Measurements from ENCODE around the gene ATOX1. TPM values are rescaled to one million over a fixed set of nuclear protein-coding genes. Genes with fewer than 3 reads are reported as not detected.
A peak's percentile ranks its signal among the peaks of the same experiment; 100 is the strongest.

ATOX1 gene
- total and polyA plus RNA-seq, 2 donors (not counting 1 experiment from before 2014, with no cell fraction given), result 37.3 to 43.6 TPM

DNA sequence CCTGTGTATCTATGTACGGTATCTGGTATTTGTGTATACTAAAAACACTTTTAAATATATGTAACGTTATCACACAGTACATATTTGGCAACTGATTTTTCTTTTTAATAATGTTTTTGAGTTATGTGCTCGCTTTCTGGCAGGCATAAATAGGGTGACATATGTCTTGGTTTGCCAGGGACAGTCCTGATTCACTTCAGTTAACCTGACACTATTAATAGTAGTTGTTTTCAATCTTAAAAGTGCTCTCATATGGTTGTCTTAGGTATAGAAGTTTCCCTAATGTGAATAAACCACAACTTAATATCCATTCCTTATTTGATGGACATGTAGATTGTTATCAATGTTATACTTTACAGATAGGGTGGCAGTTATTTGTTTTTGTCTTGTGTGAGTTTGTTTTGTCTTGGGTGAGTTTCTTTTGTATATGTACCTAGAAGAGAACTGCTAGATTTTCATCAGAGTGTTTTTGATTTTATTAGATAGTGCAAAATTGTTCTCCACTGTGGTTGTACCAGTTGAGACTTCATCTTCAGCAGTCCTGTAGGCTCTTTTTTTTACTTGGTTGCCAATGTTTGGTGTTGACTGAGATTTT lies 21.2 kb upstream of the ATOX1 start:
- peaks cover 30 to 54% of the 10 kb centered on the region in 2 donors for H3K4me1 ChIP-seq (ENCODE audit: control insufficient read depth in 2 of 2, insufficient read depth in 2 of 2, low read length in 2 of 2)
- no peaks in the 10 kb centered on the region for H3K27me3 ChIP-seq (replicated peaks in 1 of 4; ENCODE audit: control extremely low read depth in 1 of 4, control insufficient read depth in 3 of 4, insufficient read depth in 4 of 4, low read length in 3 of 4)
- no peak for DNase-seq
- TF ChIP-seq, protein P1, sequence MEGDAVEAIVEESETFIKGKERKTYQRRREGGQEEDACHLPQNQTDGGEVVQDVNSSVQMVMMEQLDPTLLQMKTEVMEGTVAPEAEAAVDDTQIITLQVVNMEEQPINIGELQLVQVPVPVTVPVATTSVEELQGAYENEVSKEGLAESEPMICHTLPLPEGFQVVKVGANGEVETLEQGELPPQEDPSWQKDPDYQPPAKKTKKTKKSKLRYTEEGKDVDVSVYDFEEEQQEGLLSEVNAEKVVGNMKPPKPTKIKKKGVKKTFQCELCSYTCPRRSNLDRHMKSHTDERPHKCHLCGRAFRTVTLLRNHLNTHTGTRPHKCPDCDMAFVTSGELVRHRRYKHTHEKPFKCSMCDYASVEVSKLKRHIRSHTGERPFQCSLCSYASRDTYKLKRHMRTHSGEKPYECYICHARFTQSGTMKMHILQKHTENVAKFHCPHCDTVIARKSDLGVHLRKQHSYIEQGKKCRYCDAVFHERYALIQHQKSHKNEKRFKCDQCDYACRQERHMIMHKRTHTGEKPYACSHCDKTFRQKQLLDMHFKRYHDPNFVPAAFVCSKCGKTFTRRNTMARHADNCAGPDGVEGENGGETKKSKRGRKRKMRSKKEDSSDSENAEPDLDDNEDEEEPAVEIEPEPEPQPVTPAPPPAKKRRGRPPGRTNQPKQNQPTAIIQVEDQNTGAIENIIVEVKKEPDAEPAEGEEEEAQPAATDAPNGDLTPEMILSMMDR (IDR thresholded peaks at IDR 0.05), result no peak
- TF ChIP-seq EZH2 (IDR thresholded peaks at IDR 0.05; ENCODE audit: borderline replicate concordance, insufficient read depth, low read depth, low read length, poor library complexity, severe bottlenecking), result no peak
- peaks cover 100% of the 10 kb centered on the region for H3K79me2 ChIP-seq (ENCODE audit: control insufficient read depth, insufficient read depth, low read length)
- peak overlapping the region; percentile 19 for H3K9ac ChIP-seq (ENCODE audit: low read length)
- intact Hi-C loops (cut with micrococcal nuclease), result no loop called here
- Mint-ChIP-seq H3K27me3 (no peaks in the 10 kb centered on the region), H3K4me1 (peaks cover 82% of the 10 kb centered on the region), H3K9me3 (ENCODE audit: insufficient read depth) (no peaks in the 10 kb centered on the region), H3K27ac (peak overlapping the region; percentile 17), H3K4me3 (peak overlapping the region; percentile 46)
- peak overlapping the region in 1 of 2 donors; percentile 46 for H3K27ac ChIP-seq (ENCODE audit: low read length in 2 of 2)
- peak overlapping the region; percentile 43 for H3K4me2 ChIP-seq (replicated peaks; ENCODE audit: low read depth, low read length, poor library complexity, severe bottlenecking)
- POLR2A ChIA-PET, result no interaction called here
- ATAC-seq (ENCODE audit: low read depth), result no peak
- peaks cover 0 to 13% of the 10 kb centered on the region in 2 experiments for H3K36me3 ChIP-seq (replicated peaks in 1 of 2; ENCODE audit: control extremely low read depth in 1 of 2, control insufficient read depth in 1 of 2, extremely low read depth in 1 of 2, insufficient read depth in 2 of 2, low read length in 1 of 2)
- WGBS (ENCODE audit: insufficient coverage), result no CpG with 5 or more reads among the region's 3 CpGs
- peaks cover 88% of the 10 kb centered on the region for H4K20me1 ChIP-seq (ENCODE audit: control insufficient read depth, insufficient read depth, low read length, poor library complexity, severe bottlenecking)
- no peaks in the 10 kb centered on the region for H3K9me3 ChIP-seq (ENCODE audit: control extremely low read depth in 1 of 3, control insufficient read depth in 2 of 3, insufficient read depth in 1 of 3, low read length in 2 of 3)
- CTCF ChIA-PET, result no interaction called here
- no peak overlapping the region for H3K4me3 ChIP-seq (ENCODE audit: control extremely low read depth in 1 of 5, extremely low read depth in 1 of 5, insufficient read depth in 1 of 5, low read depth in 2 of 5, low read length in 4 of 5)
- no peak overlapping the region for H2AFZ ChIP-seq (ENCODE audit: insufficient read depth, low read depth, low read length, poor library complexity, severe bottlenecking)

DNA sequence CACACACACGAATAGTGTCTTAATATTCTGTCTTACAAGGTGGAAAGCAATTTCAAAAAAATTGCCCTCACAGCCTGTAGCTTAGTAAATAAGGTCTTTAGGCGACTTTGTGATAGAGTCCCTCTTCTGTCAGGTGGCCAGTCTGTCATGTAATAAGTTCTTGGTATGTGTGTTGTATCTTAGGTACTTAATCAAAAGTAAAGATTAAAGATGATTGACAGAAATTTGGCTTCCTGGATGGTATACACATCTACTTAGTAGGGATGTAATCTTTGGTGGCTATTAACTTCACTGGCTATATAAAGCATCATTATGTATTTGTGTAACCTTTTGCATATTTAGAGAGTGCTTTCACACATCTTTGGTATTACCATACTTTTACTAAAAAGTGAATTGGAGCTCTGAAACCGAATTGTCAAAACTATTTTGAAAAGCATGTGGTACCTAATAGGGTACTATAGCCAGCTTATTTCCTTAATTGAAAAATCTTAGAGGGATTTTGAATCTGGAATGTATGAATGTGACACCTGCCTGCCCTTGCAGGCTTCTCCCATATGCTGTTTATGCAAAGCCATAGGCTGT lies 16.7 kb upstream of the ATOX1 start:
- peak overlapping the region; percentile 89 for H3K4me2 ChIP-seq (replicated peaks; ENCODE audit: low read depth, low read length, poor library complexity, severe bottlenecking)
- H3K9ac ChIP-seq (ENCODE audit: low read length), result no peak overlapping the region
- H3K79me2 ChIP-seq (ENCODE audit: control insufficient read depth, insufficient read depth, low read length), result peaks cover 78% of the 10 kb centered on the region
- no peak for ATAC-seq (ENCODE audit: low read depth)
- H2AFZ ChIP-seq (ENCODE audit: insufficient read depth, low read depth, low read length, poor library complexity, severe bottlenecking), result no peak overlapping the region
- Mint-ChIP-seq H3K27me3 (no peaks in the 10 kb centered on the region), H3K4me1 (peaks cover 71% of the 10 kb centered on the region), H3K9me3 (ENCODE audit: insufficient read depth) (no peaks in the 10 kb centered on the region), H3K27ac (no peak overlapping the region), H3K4me3 (peak overlapping the region; percentile 52)
- peaks cover 72% of the 10 kb centered on the region for H4K20me1 ChIP-seq (ENCODE audit: control insufficient read depth, insufficient read depth, low read length, poor library complexity, severe bottlenecking)
- peaks cover 0 to 13% of the 10 kb centered on the region in 2 experiments for H3K36me3 ChIP-seq (replicated peaks in 1 of 2; ENCODE audit: control extremely low read depth in 1 of 2, control insufficient read depth in 1 of 2, extremely low read depth in 1 of 2, insufficient read depth in 2 of 2, low read length in 1 of 2)
- no peak overlapping the region for H3K4me3 ChIP-seq (ENCODE audit: control extremely low read depth in 1 of 5, extremely low read depth in 1 of 5, insufficient read depth in 1 of 5, low read depth in 2 of 5, low read length in 4 of 5)
- 67% methylated on average over 1 of the region's 3 CpGs for WGBS (ENCODE audit: insufficient coverage)
- no peak overlapping the region for H3K27ac ChIP-seq (ENCODE audit: low read length in 2 of 2)
- CTCF ChIA-PET, result interaction anchor here (3.0 kb wide), 1 partner anchor 34 kb away, joined by 11 read pairs; no protein-coding TSS in a partner anchor
- no peak for TF ChIP-seq EZH2 (IDR thresholded peaks at IDR 0.05; ENCODE audit: borderline replicate concordance, insufficient read depth, low read depth, low read length, poor library complexity, severe bottlenecking)
- TF ChIP-seq, protein P1 (IDR thresholded peaks at IDR 0.05), result no peak
- H3K9me3 ChIP-seq (ENCODE audit: control extremely low read depth in 1 of 3, control insufficient read depth in 2 of 3, insufficient read depth in 1 of 3, low read length in 2 of 3), result no peaks in the 10 kb centered on the region
- peaks cover 47 to 52% of the 10 kb centered on the region in 2 donors for H3K4me1 ChIP-seq (ENCODE audit: control insufficient read depth in 2 of 2, insufficient read depth in 2 of 2, low read length in 2 of 2)
- POLR2A ChIA-PET, result no interaction called here
- no peak for DNase-seq
- no peaks in the 10 kb centered on the region for H3K27me3 ChIP-seq (replicated peaks in 1 of 4; ENCODE audit: control extremely low read depth in 1 of 4, control insufficient read depth in 3 of 4, insufficient read depth in 4 of 4, low read length in 3 of 4)
- intact Hi-C loops (cut with micrococcal nuclease), result no loop called here

Measured in B cell (primary cell).